H1 (cell line): ENCODE measurements around the gene LOC101059915.

Source experiments
- CTCF ChIA-PET: fragments of 300-600 bp; sonication (Branson Sonifier 250); formaldehyde crosslinking; loops from one replicate; lab custom pipeline; 2021; ENCODE audit not compliant: partially characterized antibody; lab: Charles Lee
- POLR2A ChIA-PET: fragments of 300-600 bp; sonication (Branson Sonifier 250); formaldehyde crosslinking; loops from one replicate; lab custom pipeline; 2021; ENCODE audit warnings: inconsistent platforms; ENCODE audit not compliant: partially characterized antibody; lab: Charles Lee
- DNase-seq, 2 experiments: peaks; one replicate each; pipeline versions ENCODE4 v3.0.0 to v3.0.0-alpha.2; 2010 to 2022; ENCODE audit warnings: low spot score in 2 of 2, low read depth in 1 of 2, mixed read lengths in 1 of 2
- FAIRE-seq: peaks from 2 replicates; lab custom pipeline; 2011; peaks lifted over from hg19 to GRCh38; lab: Jason Lieb, UNC
- H2AFZ ChIP-seq: 2 replicates; pipeline ENCODE4 v1.8.1; 2012; ENCODE audit warnings: low read length, inconsistent platforms
- H2AK5ac ChIP-seq: 2 replicates; pipeline ENCODE4 v1.6.1; 2013; ENCODE audit warnings: low read depth, low read length
- H2BK120ac ChIP-seq: replicated peaks from 2 replicates; pipeline ENCODE3; 2013; ENCODE audit warnings: low read depth, low read length, inconsistent platforms
- H2BK12ac ChIP-seq: 2 replicates; pipeline ENCODE4 v1.6.1; 2013; ENCODE audit warnings: low read depth, low read length
- H2BK15ac ChIP-seq: 2 replicates; pipeline ENCODE4 v1.6.1; 2013; ENCODE audit warnings: low read length
- H2BK20ac ChIP-seq: 2 replicates; pipeline ENCODE4 v1.6.1; 2013; ENCODE audit warnings: low read length
- H2BK5ac ChIP-seq: 2 replicates; pipeline ENCODE4 v1.6.1; 2013; ENCODE audit warnings: low read depth, low read length
- H3K14ac ChIP-seq: 2 replicates; pipeline ENCODE4 v1.6.1; 2013; ENCODE audit warnings: inconsistent platforms; ENCODE audit not compliant: insufficient read length
- H3K18ac ChIP-seq: 2 replicates; pipeline ENCODE4 v1.6.1; 2013; ENCODE audit warnings: low read length; ENCODE audit errors: extremely low read depth
- H3K23ac ChIP-seq: 2 replicates; pipeline ENCODE4 v1.6.1; 2013; ENCODE audit warnings: inconsistent platforms; ENCODE audit not compliant: insufficient read length
- H3K23me2 ChIP-seq: 2 replicates; pipeline ENCODE4 v1.6.1; 2013; ENCODE audit warnings: low read depth, low read length
- H3K27ac ChIP-seq: 2 replicates; pipeline ENCODE4 v1.6.1; 2011; ENCODE audit warnings: low read depth, low read length, inconsistent platforms
- H3K27me3 ChIP-seq, 4 experiments: replicated peaks in 1 of 4; 1 replicate in 1 of 4; 2 replicates in 3 of 4; pipeline versions ENCODE4 v1.6.1 to v1.8.1; 2011 to 2013; ENCODE audit warnings: low read length in 3 of 4, mild to moderate bottlenecking in 3 of 4, inconsistent platforms in 2 of 4, mixed read lengths in 2 of 4, moderate library complexity in 1 of 4; ENCODE audit not compliant: control insufficient read depth in 3 of 4, insufficient read depth in 3 of 4; ENCODE audit errors: extremely low read depth in 1 of 4
- H3K36me3 ChIP-seq, 4 experiments: 2 replicates each; pipeline versions ENCODE4 v1.6.1 to v1.8.1; 2011 to 2013; ENCODE audit warnings: mild to moderate bottlenecking in 4 of 4, low read length in 3 of 4, moderate library complexity in 2 of 4, control low read depth in 1 of 4, inconsistent platforms in 1 of 4; ENCODE audit not compliant: insufficient read depth in 4 of 4, control insufficient read depth in 2 of 4
- H3K4ac ChIP-seq: replicated peaks from 2 replicates; pipeline ENCODE3; 2013; ENCODE audit warnings: low read length, low read depth, mixed read lengths, inconsistent platforms; ENCODE audit not compliant: insufficient read length
- H3K4me1 ChIP-seq, 4 experiments: replicated peaks in 1 of 4; 1 replicate in 1 of 4; 2 replicates in 3 of 4; pipeline versions ENCODE4 v1.6.1 to v1.8.1; 2011 to 2013; ENCODE audit warnings: low read length in 3 of 4, inconsistent platforms in 2 of 4, mixed read lengths in 1 of 4; ENCODE audit not compliant: insufficient read depth in 4 of 4, control insufficient read depth in 3 of 4
- H3K4me2 ChIP-seq, 2 experiments: 2 replicates each; pipeline versions ENCODE4 v1.6.1 to v1.8.1; 2011 to 2013; ENCODE audit warnings: low read depth in 2 of 2, low read length in 2 of 2, control low read depth in 1 of 2, inconsistent platforms in 1 of 2, mild to moderate bottlenecking in 1 of 2; ENCODE audit not compliant: insufficient read depth in 1 of 2
- H3K4me3 ChIP-seq, 4 experiments: fragments of 200-600, 300-600 bp in 1 of 4; sonication (generic), shearing (Covaris generic), sonication (Bioruptor Twin) in 1 of 4; 2 replicates each; pipeline versions ENCODE4 v1.5.1 to v1.8.1; 2011 to 2016; ENCODE audit warnings: low read length in 4 of 4, low read depth in 3 of 4, control low read depth in 2 of 4, inconsistent platforms in 2 of 4, mild to moderate bottlenecking in 2 of 4, mixed read lengths in 1 of 4, moderate library complexity in 1 of 4; ENCODE audit not compliant: insufficient read depth in 2 of 4; ENCODE audit errors: extremely low read depth in 1 of 4
- H3K56ac ChIP-seq: replicated peaks from 2 replicates; pipeline ENCODE3; 2013; ENCODE audit warnings: low read depth, mild to moderate bottlenecking, mixed read lengths, low read length, inconsistent platforms; ENCODE audit not compliant: insufficient read length
- H3K79me1 ChIP-seq: 2 replicates; pipeline ENCODE4 v1.6.1; 2013; ENCODE audit warnings: low read depth, low read length, control low read depth
- H3K79me2 ChIP-seq, 2 experiments: 2 replicates each; pipeline versions ENCODE4 v1.6.1 to v1.8.1; 2012 to 2013; ENCODE audit warnings: low read length in 2 of 2, mild to moderate bottlenecking in 2 of 2, inconsistent platforms in 1 of 2; ENCODE audit not compliant: insufficient read depth in 2 of 2, control insufficient read depth in 1 of 2
- H3K9ac ChIP-seq, 4 experiments: replicated peaks in 1 of 4; 1 replicate in 1 of 4; 2 replicates in 3 of 4; pipeline versions ENCODE4 v1.6.1 to v1.8.1; 2011 to 2013; ENCODE audit warnings: low read depth in 3 of 4, low read length in 3 of 4, control low read depth in 2 of 4, mild to moderate bottlenecking in 2 of 4, moderate library complexity in 2 of 4, inconsistent platforms in 1 of 4; ENCODE audit errors: extremely low read depth in 1 of 4
- H3K9me3 ChIP-seq, 2 experiments: 2 replicates each; pipeline versions ENCODE4 v1.6.1 to v1.8.1; 2012 to 2013; ENCODE audit warnings: mild to moderate bottlenecking in 2 of 2, moderate library complexity in 2 of 2, control low read depth in 1 of 2, inconsistent platforms in 1 of 2, low read depth in 1 of 2, low read length in 1 of 2, mixed read lengths in 1 of 2; ENCODE audit not compliant: insufficient read depth in 2 of 2
- H4K20me1 ChIP-seq, 2 experiments: replicated peaks in 1 of 2; 2 replicates each; pipeline versions ENCODE3 to v1.8.1; 2011 to 2013; ENCODE audit warnings: inconsistent platforms in 2 of 2, low read length in 2 of 2, mild to moderate bottlenecking in 1 of 2; ENCODE audit not compliant: insufficient read depth in 2 of 2, control insufficient read depth in 1 of 2
- H4K5ac ChIP-seq: 2 replicates; pipeline ENCODE4 v1.6.1; 2013; ENCODE audit warnings: low read length, low read depth, mixed read lengths, inconsistent platforms; ENCODE audit not compliant: insufficient read length
- H4K8ac ChIP-seq: 2 replicates; pipeline ENCODE4 v1.8.0; 2013; ENCODE audit warnings: mild to moderate bottlenecking, moderate library complexity, low read length, inconsistent platforms; ENCODE audit not compliant: insufficient read depth; ENCODE audit errors: extremely low read depth
- H4K91ac ChIP-seq: replicated peaks from 2 replicates; pipeline ENCODE3; 2013; ENCODE audit warnings: low read length, mixed read lengths, inconsistent platforms; ENCODE audit not compliant: insufficient read length
- RFX5 ChIP-seq: IDR thresholded peaks from 2 replicates; pipeline ENCODE4 v1.6.1; 2011; ENCODE audit warnings: low read depth, low read length, improper control_type of control experiment, borderline replicate concordance
- WGBS, 2 experiments: shearing (Covaris generic) in 1 of 2; methylation state at CpG; one replicate each; pipeline versions ENCODE4 v1.1.6 to v1.1.7; 2013 to 2015; ENCODE audit warnings: low lambda C conversion rate in 2 of 2, mixed read lengths in 2 of 2, inconsistent platforms in 1 of 2, low coverage in 1 of 2, missing lambda C conversion rate in 1 of 2; ENCODE audit not compliant: insufficient replicate concordance in 2 of 2, insufficient coverage in 1 of 2, insufficient read length in 1 of 2; ENCODE audit errors: extremely low coverage in 1 of 2, missing lambda C conversion rate in 1 of 2; 5-methylcytosine and 5-hydroxymethylcytosine counted together
- TF ChIP-seq, protein P1 (sequence below): IDR thresholded peaks from 2 replicates; pipeline ENCODE4 v1.6.1; 2012; ENCODE audit warnings: inconsistent platforms

Gene LOC101059915

DNA sequence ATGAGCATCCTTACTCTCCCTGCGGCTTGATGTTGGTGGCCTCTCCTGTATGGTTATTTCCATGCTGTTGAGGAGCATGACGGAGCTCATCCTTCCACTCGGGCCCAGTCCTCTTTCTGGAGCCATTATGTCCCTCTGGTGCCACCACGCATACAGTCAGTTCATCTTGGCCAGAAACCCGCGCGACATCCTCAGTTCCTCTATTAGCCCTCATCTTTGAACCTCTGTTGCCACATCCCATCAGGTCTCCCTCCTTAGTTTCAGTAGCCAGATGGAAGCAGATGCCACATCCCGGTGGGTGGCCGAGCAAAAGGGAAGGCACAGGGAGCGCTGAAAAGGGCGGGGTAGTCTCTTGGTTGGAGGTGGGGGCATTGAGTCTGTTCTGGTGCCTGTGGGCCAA, 4.6 kb downstream of the LOC101059915 start:
- Histone ChIP-seq H3K23ac (no peak overlapping the region), H2BK15ac (no peak overlapping the region), H2AFZ (no peak overlapping the region), H3K9me3 (peaks cover 0 to 19% of the 10 kb centered on the region in 2 experiments; a peak in 1 of 4 replicates), H4K20me1 (no peaks in the 10 kb centered on the region), H3K18ac (no peak overlapping the region), H2BK20ac (no peak overlapping the region), H3K9ac (no peak overlapping the region), H3K4me3 (no peak overlapping the region), H3K79me2 (no peaks in the 10 kb centered on the region), H3K23me2 (no peaks in the 10 kb centered on the region), H3K4me1 (no peaks in the 10 kb centered on the region), H3K56ac (no peak overlapping the region), H2BK5ac (no peak overlapping the region), H3K79me1 (no peaks in the 10 kb centered on the region), H2BK120ac (no peak overlapping the region), H4K5ac (no peak overlapping the region), H2AK5ac (no peak overlapping the region), H3K27me3 (no peaks in the 10 kb centered on the region), H3K4ac (no peak overlapping the region), H3K36me3 (no peaks in the 10 kb centered on the region), H4K8ac (no peak overlapping the region), H3K4me2 (no peak overlapping the region), H4K91ac (no peak overlapping the region), H3K14ac (no peak overlapping the region), H2BK12ac (no peak overlapping the region), H3K27ac (no peak overlapping the region)
- DNase-seq, result no peak
- 90% methylated on average over 11 of the region's 11 CpGs; no CpG with 5 or more reads in 1 of the 2 experiments for WGBS, 2 experiments
- FAIRE-seq, result no peak
- POLR2A ChIA-PET, result no interaction called here
- CTCF ChIA-PET, result no interaction called here
- TF ChIP-seq, protein P1, sequence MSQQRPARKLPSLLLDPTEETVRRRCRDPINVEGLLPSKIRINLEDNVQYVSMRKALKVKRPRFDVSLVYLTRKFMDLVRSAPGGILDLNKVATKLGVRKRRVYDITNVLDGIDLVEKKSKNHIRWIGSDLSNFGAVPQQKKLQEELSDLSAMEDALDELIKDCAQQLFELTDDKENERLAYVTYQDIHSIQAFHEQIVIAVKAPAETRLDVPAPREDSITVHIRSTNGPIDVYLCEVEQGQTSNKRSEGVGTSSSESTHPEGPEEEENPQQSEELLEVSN, result no peak
- TF ChIP-seq RFX5, result no peak
